H1 (cell line): ENCODE results near the gene RGS3. TPM values are rescaled to one million over a fixed set of nuclear protein-coding genes. Genes with fewer than 3 reads are reported as not detected.

Source experiments
- CTCF ChIA-PET: fragments of 300-600 bp; sonication (Branson Sonifier 250); formaldehyde crosslinking; loops from one replicate; lab custom pipeline; 2021; ENCODE audit not compliant: partially characterized antibody; lab: Charles Lee
- POLR2A ChIA-PET: fragments of 300-600 bp; sonication (Branson Sonifier 250); formaldehyde crosslinking; loops from one replicate; lab custom pipeline; 2021; ENCODE audit warnings: inconsistent platforms; ENCODE audit not compliant: partially characterized antibody; lab: Charles Lee
- DNase-seq, 2 experiments: peaks; one replicate each; pipeline versions ENCODE4 v3.0.0 to v3.0.0-alpha.2; 2010 to 2022; ENCODE audit warnings: low spot score in 2 of 2, low read depth in 1 of 2, mixed read lengths in 1 of 2
- FAIRE-seq: peaks from 2 replicates; lab custom pipeline; 2011; peaks lifted over from hg19 to GRCh38; lab: Jason Lieb, UNC
- H2AFZ ChIP-seq: 2 replicates; pipeline ENCODE4 v1.8.1; 2012; ENCODE audit warnings: low read length, inconsistent platforms
- H2AK5ac ChIP-seq: 2 replicates; pipeline ENCODE4 v1.6.1; 2013; ENCODE audit warnings: low read depth, low read length
- H2BK120ac ChIP-seq: replicated peaks from 2 replicates; pipeline ENCODE3; 2013; ENCODE audit warnings: low read depth, low read length, inconsistent platforms
- H2BK12ac ChIP-seq: 2 replicates; pipeline ENCODE4 v1.6.1; 2013; ENCODE audit warnings: low read depth, low read length
- H2BK15ac ChIP-seq: 2 replicates; pipeline ENCODE4 v1.6.1; 2013; ENCODE audit warnings: low read length
- H2BK20ac ChIP-seq: 2 replicates; pipeline ENCODE4 v1.6.1; 2013; ENCODE audit warnings: low read length
- H2BK5ac ChIP-seq: 2 replicates; pipeline ENCODE4 v1.6.1; 2013; ENCODE audit warnings: low read depth, low read length
- H3K14ac ChIP-seq: 2 replicates; pipeline ENCODE4 v1.6.1; 2013; ENCODE audit warnings: inconsistent platforms; ENCODE audit not compliant: insufficient read length
- H3K18ac ChIP-seq: 2 replicates; pipeline ENCODE4 v1.6.1; 2013; ENCODE audit warnings: low read length; ENCODE audit errors: extremely low read depth
- H3K23ac ChIP-seq: 2 replicates; pipeline ENCODE4 v1.6.1; 2013; ENCODE audit warnings: inconsistent platforms; ENCODE audit not compliant: insufficient read length
- H3K23me2 ChIP-seq: 2 replicates; pipeline ENCODE4 v1.6.1; 2013; ENCODE audit warnings: low read depth, low read length
- H3K27ac ChIP-seq: 2 replicates; pipeline ENCODE4 v1.6.1; 2011; ENCODE audit warnings: low read depth, low read length, inconsistent platforms
- H3K27me3 ChIP-seq, 4 experiments: replicated peaks in 1 of 4; 1 replicate in 1 of 4; 2 replicates in 3 of 4; pipeline versions ENCODE4 v1.6.1 to v1.8.1; 2011 to 2013; ENCODE audit warnings: low read length in 3 of 4, mild to moderate bottlenecking in 3 of 4, inconsistent platforms in 2 of 4, mixed read lengths in 2 of 4, moderate library complexity in 1 of 4; ENCODE audit not compliant: control insufficient read depth in 3 of 4, insufficient read depth in 3 of 4; ENCODE audit errors: extremely low read depth in 1 of 4
- H3K36me3 ChIP-seq, 4 experiments: 2 replicates each; pipeline versions ENCODE4 v1.6.1 to v1.8.1; 2011 to 2013; ENCODE audit warnings: mild to moderate bottlenecking in 4 of 4, low read length in 3 of 4, moderate library complexity in 2 of 4, control low read depth in 1 of 4, inconsistent platforms in 1 of 4; ENCODE audit not compliant: insufficient read depth in 4 of 4, control insufficient read depth in 2 of 4
- H3K4ac ChIP-seq: replicated peaks from 2 replicates; pipeline ENCODE3; 2013; ENCODE audit warnings: low read length, low read depth, mixed read lengths, inconsistent platforms; ENCODE audit not compliant: insufficient read length
- H3K4me1 ChIP-seq, 4 experiments: replicated peaks in 1 of 4; 1 replicate in 1 of 4; 2 replicates in 3 of 4; pipeline versions ENCODE4 v1.6.1 to v1.8.1; 2011 to 2013; ENCODE audit warnings: low read length in 3 of 4, inconsistent platforms in 2 of 4, mixed read lengths in 1 of 4; ENCODE audit not compliant: insufficient read depth in 4 of 4, control insufficient read depth in 3 of 4
- H3K4me2 ChIP-seq, 2 experiments: 2 replicates each; pipeline versions ENCODE4 v1.6.1 to v1.8.1; 2011 to 2013; ENCODE audit warnings: low read depth in 2 of 2, low read length in 2 of 2, control low read depth in 1 of 2, inconsistent platforms in 1 of 2, mild to moderate bottlenecking in 1 of 2; ENCODE audit not compliant: insufficient read depth in 1 of 2
- H3K4me3 ChIP-seq, 4 experiments: fragments of 200-600, 300-600 bp in 1 of 4; sonication (generic), shearing (Covaris generic), sonication (Bioruptor Twin) in 1 of 4; 2 replicates each; pipeline versions ENCODE4 v1.5.1 to v1.8.1; 2011 to 2016; ENCODE audit warnings: low read length in 4 of 4, low read depth in 3 of 4, control low read depth in 2 of 4, inconsistent platforms in 2 of 4, mild to moderate bottlenecking in 2 of 4, mixed read lengths in 1 of 4, moderate library complexity in 1 of 4; ENCODE audit not compliant: insufficient read depth in 2 of 4; ENCODE audit errors: extremely low read depth in 1 of 4
- H3K56ac ChIP-seq: replicated peaks from 2 replicates; pipeline ENCODE3; 2013; ENCODE audit warnings: low read depth, mild to moderate bottlenecking, mixed read lengths, low read length, inconsistent platforms; ENCODE audit not compliant: insufficient read length
- H3K79me1 ChIP-seq: 2 replicates; pipeline ENCODE4 v1.6.1; 2013; ENCODE audit warnings: low read depth, low read length, control low read depth
- H3K79me2 ChIP-seq, 2 experiments: 2 replicates each; pipeline versions ENCODE4 v1.6.1 to v1.8.1; 2012 to 2013; ENCODE audit warnings: low read length in 2 of 2, mild to moderate bottlenecking in 2 of 2, inconsistent platforms in 1 of 2; ENCODE audit not compliant: insufficient read depth in 2 of 2, control insufficient read depth in 1 of 2
- H3K9ac ChIP-seq, 4 experiments: replicated peaks in 1 of 4; 1 replicate in 1 of 4; 2 replicates in 3 of 4; pipeline versions ENCODE4 v1.6.1 to v1.8.1; 2011 to 2013; ENCODE audit warnings: low read depth in 3 of 4, low read length in 3 of 4, control low read depth in 2 of 4, mild to moderate bottlenecking in 2 of 4, moderate library complexity in 2 of 4, inconsistent platforms in 1 of 4; ENCODE audit errors: extremely low read depth in 1 of 4
- H3K9me3 ChIP-seq, 2 experiments: 2 replicates each; pipeline versions ENCODE4 v1.6.1 to v1.8.1; 2012 to 2013; ENCODE audit warnings: mild to moderate bottlenecking in 2 of 2, moderate library complexity in 2 of 2, control low read depth in 1 of 2, inconsistent platforms in 1 of 2, low read depth in 1 of 2, low read length in 1 of 2, mixed read lengths in 1 of 2; ENCODE audit not compliant: insufficient read depth in 2 of 2
- H4K20me1 ChIP-seq, 2 experiments: replicated peaks in 1 of 2; 2 replicates each; pipeline versions ENCODE3 to v1.8.1; 2011 to 2013; ENCODE audit warnings: inconsistent platforms in 2 of 2, low read length in 2 of 2, mild to moderate bottlenecking in 1 of 2; ENCODE audit not compliant: insufficient read depth in 2 of 2, control insufficient read depth in 1 of 2
- H4K5ac ChIP-seq: 2 replicates; pipeline ENCODE4 v1.6.1; 2013; ENCODE audit warnings: low read length, low read depth, mixed read lengths, inconsistent platforms; ENCODE audit not compliant: insufficient read length
- H4K8ac ChIP-seq: 2 replicates; pipeline ENCODE4 v1.8.0; 2013; ENCODE audit warnings: mild to moderate bottlenecking, moderate library complexity, low read length, inconsistent platforms; ENCODE audit not compliant: insufficient read depth; ENCODE audit errors: extremely low read depth
- H4K91ac ChIP-seq: replicated peaks from 2 replicates; pipeline ENCODE3; 2013; ENCODE audit warnings: low read length, mixed read lengths, inconsistent platforms; ENCODE audit not compliant: insufficient read length
- CREB1 ChIP-seq: IDR thresholded peaks from 2 replicates; pipeline ENCODE4 v1.6.1; 2012; ENCODE audit warnings: inconsistent platforms
- POLR2AphosphoS5 ChIP-seq: IDR thresholded peaks from 2 replicates; pipeline ENCODE4 v1.6.1; 2011; ENCODE audit warnings: low read depth, low read length
- WGBS, 2 experiments: shearing (Covaris generic) in 1 of 2; methylation state at CpG; one replicate each; pipeline versions ENCODE4 v1.1.6 to v1.1.7; 2013 to 2015; ENCODE audit warnings: low lambda C conversion rate in 2 of 2, mixed read lengths in 2 of 2, inconsistent platforms in 1 of 2, low coverage in 1 of 2, missing lambda C conversion rate in 1 of 2; ENCODE audit not compliant: insufficient replicate concordance in 2 of 2, insufficient coverage in 1 of 2, insufficient read length in 1 of 2; ENCODE audit errors: extremely low coverage in 1 of 2, missing lambda C conversion rate in 1 of 2; 5-methylcytosine and 5-hydroxymethylcytosine counted together
- polyA plus RNA-seq, 7 experiments: library from polyadenylated mRNA; depleted of rRNA in 3 of 7; stranded (reverse) in 5 of 7; unstranded in 2 of 7; fragments of >200 nt in 5 of 7; fragments of 200-250 nt in 2 of 7; gene quantifications; 1 replicate in 5 of 7; 2 replicates in 1 of 7; 4 replicates in 1 of 7; pipeline versions ENCODE4 v1.2.1 to v1.2.3, GENCODE V29; 2011 to 2013; ENCODE audit warnings: missing spikeins in 2 of 7, mixed read lengths in 2 of 7
- total RNA-seq: library from RNA; stranded (reverse); fragmentation: NEBNext Ultra II Directional; extraction: Animal tissue kit (Norgen Biotek cat#: 25700); gene quantifications from 2 replicates; pipeline ENCODE4 v1.2.1, GENCODE V29; 2021

RGS3 gene
- total and polyA plus RNA-seq, 2 of the 8 experiments (the other 6 are each of a cell fraction or from before 2014, with no cell fraction given): 12.6 to 18.2 TPM

- Histone ChIP-seq H3K79me2 (no peaks in the 10 kb centered on the region), H2BK5ac (no peak overlapping the region)
- TF ChIP-seq CREB1 (no peak), POLR2AphosphoS5 (peak; percentile 95)
- TF ChIP-seq, all 59 proteins: peak for 1
- Histone ChIP-seq H4K91ac (no peak overlapping the region), H3K4me2 (no peak overlapping the region), H3K56ac (no peak overlapping the region), H3K18ac (no peak overlapping the region), H3K79me1 (no peaks in the 10 kb centered on the region), H3K36me3 (no peaks in the 10 kb centered on the region), H3K27ac (no peak overlapping the region), H3K27me3 (peaks cover 12 to 47% (median 34%) of the 10 kb centered on the region in 4 experiments), H2BK12ac (no peak overlapping the region), H2BK20ac (no peak overlapping the region), H3K23ac (no peak overlapping the region), H4K20me1 (no peaks in the 10 kb centered on the region), H3K9me3 (no peaks in the 10 kb centered on the region), H3K23me2 (no peaks in the 10 kb centered on the region), H2AK5ac (no peak overlapping the region), H2BK120ac (no peak overlapping the region), H3K4ac (no peak overlapping the region), H3K14ac (no peak overlapping the region), H4K8ac (no peak overlapping the region), H3K4me3 (no peak overlapping the region), H3K9ac (no peak overlapping the region), H2AFZ (no peak overlapping the region), H4K5ac (no peak overlapping the region), H2BK15ac (no peak overlapping the region), H3K4me1 (peaks cover 0 to 4% (median 1%) of the 10 kb centered on the region in 4 experiments; a peak in 4 of 7 replicates)
- FAIRE-seq (peak; percentile 58), DNase-seq (no peak)
- ChIA-PET CTCF (interaction anchor here (0.7 to 18.7 kb wide), 7 partner anchors 9 to 199 kb away, joined by 3 to 1065 read pairs (median 3); no protein-coding TSS in a partner anchor), POLR2A (interaction anchor here (1.6 kb wide), 1 partner anchor 235 kb away, joined by 6 read pairs; the partner anchor contains the start of genes C9orf43 and POLE3)
- WGBS, 2 experiments: 70% methylated on average over 15 of the region's 15 CpGs; no CpG with 5 or more reads in 1 of the 2 experiments
Measured at GRCh38 chr9:113645227-113645977, 181.9 kb downstream of the RGS3 start.
